Measurements from ENCODE around the gene TAS2R60.
"Not testable (repeated sequence)": the region's sequence is repeated elsewhere in the genome, so short reads cannot be mapped to it uniquely, and the experiment has no call there.

TAS2R60 gene

DNA sequence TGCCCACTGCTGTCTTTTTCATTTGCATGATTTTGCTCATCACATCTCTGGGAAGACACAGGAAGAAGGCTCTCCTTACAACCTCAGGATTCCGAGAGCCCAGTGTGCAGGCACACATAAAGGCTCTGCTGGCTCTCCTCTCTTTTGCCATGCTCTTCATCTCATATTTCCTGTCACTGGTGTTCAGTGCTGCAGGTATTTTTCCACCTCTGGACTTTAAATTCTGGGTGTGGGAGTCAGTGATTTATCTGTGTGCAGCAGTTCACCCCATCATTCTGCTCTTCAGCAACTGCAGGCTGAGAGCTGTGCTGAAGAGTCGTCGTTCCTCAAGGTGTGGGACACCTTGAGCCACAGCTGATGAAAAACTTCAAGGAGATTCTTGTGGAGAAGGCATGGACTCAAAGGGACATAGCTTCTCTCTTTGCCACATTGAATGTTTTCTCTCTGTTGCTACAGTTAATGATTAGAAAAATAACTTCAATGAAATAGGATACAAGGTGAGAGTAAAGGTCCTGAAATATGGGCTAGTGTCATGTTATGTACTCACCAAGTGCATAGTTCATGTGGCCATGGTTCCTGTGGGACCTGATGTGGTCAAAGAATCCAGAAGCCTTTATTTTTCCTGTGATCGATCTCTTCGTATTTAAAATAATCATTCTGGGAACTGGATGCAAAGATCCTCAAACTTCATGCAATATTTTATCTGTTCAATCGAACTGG, 970 bp downstream of the TAS2R60 start:
- DNase-seq: no peak

DNA sequence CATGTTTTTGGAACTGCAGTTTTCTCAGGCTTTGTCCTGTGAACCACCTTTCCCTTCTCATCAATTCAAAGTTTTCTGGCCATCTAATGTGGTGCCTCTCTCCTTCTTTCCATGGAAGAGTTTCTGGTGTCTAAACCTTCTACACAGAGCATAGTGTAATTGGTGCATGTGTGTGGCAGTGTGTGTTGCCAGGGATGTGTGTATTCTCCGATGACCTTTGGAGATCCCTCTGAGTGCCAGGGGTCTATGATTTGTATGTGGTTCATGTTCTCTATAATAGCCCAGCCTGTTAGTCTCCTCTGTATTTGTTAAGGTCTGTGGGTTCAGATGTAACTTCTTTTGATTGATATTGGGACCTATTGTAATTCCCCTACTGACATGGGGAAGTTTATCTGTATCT, 1.5 kb downstream of the TAS2R60 start:
- DNase-seq: no peak

DNA sequence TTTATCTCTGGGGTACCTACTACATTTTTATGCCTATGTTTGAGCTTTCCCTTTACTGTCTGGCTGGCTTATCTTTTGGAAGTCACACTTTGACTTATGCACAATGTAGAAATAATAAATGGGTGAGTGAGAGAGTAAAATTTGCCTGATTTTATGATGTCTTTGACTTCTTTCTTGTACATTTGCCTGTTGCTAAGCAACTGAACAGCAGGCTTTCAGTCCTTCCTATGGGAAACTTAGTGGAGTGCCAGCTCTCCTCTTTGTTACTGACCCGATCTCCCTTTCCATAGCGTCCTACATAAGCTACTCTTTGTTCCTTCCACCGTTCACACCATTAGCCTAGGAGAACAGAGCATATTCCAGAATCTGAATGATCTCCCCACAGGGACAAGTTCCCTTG, 4.2 kb downstream of the TAS2R60 start:
- DNase-seq: no peak

DNA sequence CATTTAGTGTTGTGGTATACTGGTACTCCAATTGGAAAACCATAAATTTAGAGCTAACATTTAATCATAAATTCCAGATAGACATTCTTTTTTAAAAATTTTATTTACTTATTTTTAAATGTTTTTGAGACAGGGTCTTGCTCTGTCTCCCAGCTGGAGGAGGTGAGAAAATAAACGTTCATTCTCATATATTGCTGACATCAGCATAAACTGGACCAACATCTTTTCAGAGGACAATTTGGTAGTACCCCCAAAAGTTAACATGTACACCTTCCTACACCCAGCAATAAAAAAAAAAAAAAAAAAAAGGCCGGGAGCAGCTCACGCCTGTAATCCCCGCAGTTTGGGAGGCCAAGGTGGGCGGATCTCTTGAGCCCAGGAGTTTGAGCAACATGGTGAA, 5.2 kb downstream of the TAS2R60 start:
- DNase-seq: no peak

DNA sequence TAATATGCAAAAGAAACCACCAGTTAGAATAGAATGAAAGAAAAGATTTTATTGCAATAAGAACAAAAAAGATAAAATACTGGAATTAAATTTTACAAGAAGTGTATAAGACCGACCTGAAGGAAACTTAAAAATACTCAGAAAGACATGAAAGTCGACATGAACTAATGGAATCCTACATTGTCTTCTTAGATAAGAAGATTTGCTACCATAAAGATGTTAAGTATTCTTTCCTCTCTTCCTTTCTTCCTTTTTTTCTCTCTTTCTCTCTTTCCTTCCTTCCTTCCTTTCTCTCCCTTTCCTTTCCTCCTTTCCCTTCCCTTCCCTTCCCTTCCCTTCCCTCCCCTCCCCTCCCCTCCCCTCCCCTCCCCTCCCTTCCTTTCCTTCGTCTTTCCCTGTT, 6.5 kb downstream of the TAS2R60 start:
- no peak for DNase-seq

DNA sequence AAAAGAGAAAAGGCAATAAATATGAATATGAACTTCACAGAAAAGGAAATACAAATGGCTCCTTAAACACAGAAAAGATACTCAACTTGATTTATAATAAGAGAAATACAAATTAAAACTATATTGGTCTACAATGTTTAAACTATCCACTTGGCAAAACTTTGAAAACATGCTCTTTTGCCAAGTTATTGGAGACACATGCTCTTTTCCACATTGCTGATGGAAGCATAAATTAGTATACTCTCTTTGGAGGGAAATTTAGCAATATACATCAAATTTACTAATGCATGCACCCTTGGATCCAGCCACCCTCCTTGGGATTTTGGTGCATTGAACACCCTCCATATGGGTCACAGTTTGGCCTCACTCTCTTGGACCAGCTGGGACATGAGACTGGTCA, 7.9 kb downstream of the TAS2R60 start:
- no peak for DNase-seq

DNA sequence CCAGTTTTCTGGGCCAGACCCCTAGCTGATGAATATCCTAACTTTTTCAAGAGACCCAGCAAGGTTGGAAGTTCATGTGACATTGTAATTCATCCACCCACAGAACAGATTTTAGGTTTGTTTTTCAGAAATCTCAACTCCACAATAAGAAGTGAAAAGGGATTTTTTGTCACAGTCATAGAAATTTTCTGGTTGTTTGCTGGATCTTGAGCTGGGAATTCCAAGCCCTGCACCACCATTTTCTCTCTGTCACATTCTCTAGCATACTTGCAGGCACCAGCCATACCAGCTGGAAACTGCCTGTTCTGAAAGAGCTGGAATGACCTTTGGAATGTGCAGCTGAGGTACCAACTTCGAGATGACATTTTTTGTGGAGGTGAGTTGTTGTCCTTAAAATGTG, 8.5 kb downstream of the TAS2R60 start:
- no peak for DNase-seq

DNA sequence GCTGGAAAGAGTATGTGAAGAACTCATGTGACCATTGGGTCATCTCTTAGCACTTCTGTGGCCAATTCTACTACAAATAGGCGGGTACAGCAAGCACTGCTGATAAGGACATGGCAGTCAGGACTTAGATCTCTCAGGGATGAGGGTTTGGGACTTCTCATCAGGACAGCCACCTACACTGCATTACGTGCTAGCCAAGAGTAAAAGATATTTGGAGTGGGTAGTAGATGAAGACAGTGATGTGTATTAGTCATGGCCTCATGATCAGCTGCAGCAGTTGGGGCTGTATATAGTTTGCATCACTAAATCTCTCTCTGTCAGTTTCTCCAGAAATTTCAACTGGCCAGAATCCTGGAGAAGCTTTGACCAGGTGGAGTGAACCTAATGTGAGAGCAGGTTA, 9.2 kb downstream of the TAS2R60 start:
- no peak for DNase-seq

DNA sequence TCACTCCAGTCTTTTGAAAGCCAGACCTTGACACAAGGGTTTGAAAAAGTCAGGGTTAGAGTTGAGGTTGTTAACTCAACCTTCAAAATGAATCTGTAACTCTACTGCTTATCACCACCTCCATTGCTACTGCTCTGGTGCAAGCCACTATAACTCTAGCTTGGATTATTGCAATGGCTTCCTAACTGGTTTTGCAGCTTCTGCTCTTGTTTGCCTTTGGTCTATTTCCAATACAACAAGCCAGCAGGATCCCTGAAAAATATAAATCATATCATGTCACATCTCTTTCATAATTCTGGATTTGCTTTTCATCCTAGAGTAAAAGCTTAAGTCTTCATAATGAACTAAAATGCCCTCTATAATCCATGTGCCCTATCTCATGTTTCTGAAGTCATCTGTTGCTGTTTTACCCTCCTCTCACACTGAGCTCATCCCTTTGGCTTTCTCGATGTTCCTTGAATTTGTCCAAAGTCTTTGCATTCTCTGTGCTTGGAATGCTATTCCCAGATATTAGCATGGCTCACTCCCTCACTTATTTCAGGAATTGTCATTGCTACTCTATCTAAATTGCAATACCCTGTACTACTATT, 10.9 kb downstream of the TAS2R60 start:
- DNase-seq: no peak

DNA sequence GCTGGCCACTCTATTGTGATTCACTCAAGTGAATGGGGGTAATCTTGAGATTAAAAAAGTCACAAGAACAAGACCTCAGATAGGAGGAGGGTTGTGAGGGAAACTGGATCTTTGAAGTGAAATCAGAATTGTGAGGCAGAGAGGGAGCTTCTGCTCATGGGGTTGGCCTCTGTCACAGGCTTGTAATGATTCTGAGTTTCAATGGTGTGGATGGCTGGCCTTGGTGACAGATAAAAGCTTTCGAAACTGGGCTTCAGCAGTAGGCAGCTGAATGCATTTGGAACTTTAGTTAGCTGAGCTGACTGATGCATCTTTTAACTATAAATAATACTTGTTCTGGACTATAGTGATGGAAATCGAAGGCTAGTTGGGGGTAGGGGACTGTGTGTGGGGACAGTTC, 12.2 kb downstream of the TAS2R60 start:
- DNase-seq: no peak

DNA sequence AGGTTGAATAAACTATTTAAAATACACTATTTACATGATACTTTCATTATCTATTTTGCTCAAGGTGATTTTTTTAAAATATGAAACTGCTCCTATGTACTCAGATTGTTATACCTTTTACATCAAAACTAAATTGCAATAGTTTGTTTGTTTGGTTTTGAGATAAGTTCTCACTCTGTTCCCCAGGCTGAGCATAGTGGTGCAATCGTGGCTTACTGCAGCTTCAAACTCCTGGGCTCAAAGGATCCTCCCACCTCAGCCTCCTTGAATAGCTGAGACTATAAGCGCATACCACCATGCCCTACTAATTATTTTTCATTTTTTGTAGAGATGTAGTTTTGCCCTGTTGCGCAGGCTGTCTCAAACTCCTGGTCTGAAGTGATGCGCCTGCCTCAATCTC, 12.7 kb downstream of the TAS2R60 start:
- no peak for DNase-seq

DNA sequence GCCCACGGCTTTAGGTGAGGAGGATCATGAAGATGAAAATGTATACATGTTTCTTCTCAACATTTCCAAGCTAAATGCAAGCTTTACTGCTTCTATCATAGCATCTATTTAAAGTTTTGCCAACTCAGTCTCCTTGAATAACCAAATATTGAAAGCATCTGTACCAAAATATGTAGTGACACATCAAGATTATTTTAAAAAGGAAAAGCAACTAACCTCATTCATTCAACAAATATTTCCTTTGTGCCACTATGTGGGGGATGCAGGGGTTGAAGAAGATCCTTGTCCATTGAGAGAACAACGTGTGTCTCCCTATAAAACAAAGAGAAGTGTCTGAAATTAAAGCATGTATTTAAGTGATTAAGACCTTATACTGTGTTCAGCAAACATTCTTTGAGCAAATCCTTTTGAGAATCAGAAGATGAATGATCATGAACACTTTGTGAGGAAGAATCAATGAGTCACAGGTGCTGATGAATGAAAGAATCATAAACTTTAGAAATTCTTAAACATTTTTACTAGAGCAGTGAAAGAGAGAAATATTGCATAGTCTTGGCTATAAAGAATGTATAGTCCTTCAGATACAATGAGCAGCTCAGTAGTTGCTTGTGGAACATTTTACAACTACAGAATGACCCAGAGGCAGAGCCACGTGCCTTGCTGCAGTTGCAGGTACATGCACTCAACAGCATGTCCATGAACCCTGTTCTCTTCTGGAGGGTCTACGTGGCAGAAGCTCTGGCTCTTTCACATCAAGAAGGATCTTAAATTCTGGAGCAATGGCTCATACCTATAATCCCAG, 13.9 kb downstream of the TAS2R60 start:
- no peak for DNase-seq

DNA sequence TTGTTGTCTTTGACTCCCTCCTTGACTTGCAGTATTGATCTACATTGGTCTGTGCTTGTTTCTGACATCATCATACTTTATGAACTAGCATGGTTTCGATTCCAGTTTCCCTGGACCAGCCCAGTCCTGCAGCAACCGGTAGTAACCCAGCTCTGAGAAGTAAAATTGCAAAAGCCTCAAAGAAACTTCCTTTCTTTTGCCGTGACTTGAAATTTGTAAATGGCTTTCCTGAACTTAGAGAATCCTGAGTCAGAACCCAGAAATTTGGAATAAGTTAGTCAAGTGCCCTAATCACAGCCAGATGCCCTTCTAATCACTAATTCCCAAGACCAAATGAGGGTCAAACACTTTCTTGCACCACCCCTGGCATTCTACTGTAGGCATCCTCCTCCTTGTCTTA, 15.0 kb downstream of the TAS2R60 start:
- DNase-seq: no peak

DNA sequence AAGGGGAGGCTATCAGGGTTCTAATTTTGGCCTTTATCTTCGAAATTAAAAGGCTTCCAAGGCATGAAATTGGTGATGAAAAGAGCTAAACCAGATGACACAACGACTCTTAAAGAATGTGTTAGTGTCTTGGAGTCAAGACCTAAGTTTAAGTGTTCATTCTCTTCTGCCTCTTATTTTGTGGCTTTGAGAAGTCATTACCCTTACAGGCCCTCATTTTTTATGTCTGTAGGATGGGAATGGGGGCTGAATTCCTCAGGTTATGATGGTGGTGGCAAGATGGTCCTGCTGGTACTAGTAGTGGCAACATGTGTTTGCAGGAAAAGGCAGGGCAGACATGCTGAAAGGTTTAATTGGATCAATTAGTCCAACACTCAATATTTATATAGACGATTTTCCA, 15.4 kb downstream of the TAS2R60 start:
- no peak for DNase-seq

DNA sequence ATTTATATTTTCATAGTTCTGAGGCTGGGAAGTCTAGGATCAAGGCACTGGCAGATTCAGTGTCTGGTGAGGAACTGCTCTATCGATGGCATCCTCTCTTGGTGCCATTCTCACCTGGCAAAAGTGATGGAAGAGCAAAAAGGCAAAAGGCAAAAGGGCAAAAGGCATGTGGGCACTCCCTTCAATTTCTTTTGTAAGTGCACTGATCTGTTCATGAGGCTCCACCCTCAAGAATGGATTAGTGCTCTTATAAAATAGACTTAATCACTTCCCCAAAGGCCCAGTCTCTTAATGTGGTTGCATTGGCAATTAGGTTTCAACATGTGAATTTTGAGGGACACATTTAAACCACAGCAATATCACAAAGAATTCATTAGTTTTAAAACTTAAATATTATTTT, 16.1 kb downstream of the TAS2R60 start:
- DNase-seq: no peak

DNA sequence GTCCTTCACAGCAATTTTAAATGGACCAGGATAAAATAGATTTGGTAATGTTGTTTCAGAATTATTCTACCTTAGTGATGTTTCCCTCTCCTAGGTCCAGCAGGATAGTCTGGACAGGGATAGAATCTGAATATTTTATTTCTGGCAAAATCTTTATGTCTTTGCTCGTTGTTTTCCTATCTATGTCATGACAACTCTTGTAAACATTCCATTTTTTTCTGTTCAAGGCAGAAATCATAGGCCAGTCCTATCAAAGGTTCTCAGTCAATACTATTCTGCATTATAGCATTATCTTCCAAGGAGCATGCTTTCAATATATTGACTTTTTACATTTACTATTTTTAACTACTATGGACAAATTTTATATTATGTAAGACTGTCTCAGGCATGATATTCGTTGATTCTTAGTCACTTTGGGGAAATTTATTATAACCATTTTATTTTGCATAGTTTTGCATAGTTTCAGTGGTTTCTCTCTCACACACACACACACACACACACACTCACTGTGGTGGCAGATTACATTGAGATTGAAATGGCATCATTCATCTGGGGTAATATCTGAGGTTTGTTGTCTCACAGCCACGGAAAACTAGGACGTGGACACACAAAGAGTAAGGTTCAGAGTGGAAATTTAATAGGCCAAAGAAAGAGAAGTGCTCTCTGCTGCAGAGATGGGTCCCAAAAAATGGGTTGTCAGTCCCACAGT, 17.2 kb downstream of the TAS2R60 start:
- no peak for DNase-seq

DNA sequence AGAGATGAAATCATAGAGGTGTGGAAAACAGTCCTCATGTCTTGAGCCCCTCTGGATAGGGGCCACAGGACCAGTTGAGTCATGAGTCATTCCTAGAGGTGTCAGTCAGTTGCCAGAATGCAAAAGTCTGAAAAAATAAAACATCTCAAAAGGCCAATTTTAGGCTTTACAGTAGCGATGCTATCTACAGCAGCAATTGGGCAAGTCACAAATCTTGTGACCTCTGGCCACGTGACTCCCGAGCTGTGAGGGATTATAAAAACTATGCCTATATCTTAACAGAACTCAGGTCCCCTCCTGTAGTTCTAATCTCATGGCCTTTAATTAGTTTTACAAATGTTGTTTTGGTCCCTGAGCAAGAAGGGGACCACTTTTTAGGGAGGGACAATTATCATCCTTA, 18.8 kb downstream of the TAS2R60 start:
- no peak for DNase-seq

DNA sequence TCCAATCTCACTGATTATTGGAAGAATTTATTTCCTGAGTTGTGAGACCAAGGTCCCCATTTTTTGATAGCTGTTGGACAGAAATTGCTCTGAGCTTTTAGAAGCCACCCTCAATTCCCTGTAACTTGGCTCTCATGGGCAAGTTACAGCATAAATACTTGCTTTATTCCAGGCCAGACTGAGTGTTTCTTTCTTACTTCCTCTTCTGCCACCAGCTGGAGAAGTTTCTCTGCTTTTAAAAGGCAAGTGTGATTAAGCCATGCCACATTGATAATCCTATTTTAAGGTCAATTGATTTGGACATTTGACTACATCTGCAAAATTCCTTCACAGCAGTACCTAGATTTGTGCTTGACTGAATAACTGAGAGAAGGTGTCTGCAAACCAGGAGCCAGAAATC, 20.3 kb downstream of the TAS2R60 start:
- no peak for DNase-seq

DNA sequence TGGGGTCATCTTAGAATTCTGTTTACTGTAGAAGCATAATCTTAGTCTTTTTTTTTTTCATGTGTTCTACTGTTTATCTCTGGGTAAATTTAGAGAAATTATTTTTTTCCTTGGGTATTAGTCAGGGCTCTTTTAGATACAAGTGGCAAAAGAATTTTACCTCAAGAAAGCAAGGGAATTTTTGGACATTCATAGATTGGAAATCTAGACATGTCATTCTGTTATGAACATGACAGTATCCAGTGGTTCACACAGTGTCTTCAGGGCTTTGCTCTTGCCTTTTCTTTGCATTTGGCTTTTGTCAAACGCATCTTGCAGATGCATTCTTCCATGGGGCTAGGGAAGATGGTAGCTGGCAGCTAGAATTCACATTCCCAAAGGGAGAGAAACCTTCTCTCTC, 20.7 kb downstream of the TAS2R60 start:
- DNase-seq: no peak

DNA sequence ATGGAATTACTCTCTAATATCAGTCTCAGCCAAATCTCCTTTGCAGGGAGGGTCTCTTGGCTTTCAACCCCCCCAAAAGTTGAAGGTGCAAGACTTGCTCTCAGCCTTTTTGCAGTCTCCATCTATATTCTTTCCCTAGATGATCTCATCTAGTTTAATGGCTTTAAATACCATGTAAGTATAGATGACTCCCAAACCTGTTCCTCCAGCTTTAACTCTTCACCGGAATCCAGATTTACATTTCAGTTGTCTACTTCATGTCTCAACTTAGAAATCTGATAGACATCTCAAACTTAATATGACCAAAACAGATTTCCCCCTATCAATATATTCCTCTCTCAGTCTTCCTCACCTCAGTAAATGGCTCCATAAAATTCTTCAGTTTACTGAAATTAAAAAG, 24.5 kb downstream of the TAS2R60 start:
- no peak for DNase-seq

DNA sequence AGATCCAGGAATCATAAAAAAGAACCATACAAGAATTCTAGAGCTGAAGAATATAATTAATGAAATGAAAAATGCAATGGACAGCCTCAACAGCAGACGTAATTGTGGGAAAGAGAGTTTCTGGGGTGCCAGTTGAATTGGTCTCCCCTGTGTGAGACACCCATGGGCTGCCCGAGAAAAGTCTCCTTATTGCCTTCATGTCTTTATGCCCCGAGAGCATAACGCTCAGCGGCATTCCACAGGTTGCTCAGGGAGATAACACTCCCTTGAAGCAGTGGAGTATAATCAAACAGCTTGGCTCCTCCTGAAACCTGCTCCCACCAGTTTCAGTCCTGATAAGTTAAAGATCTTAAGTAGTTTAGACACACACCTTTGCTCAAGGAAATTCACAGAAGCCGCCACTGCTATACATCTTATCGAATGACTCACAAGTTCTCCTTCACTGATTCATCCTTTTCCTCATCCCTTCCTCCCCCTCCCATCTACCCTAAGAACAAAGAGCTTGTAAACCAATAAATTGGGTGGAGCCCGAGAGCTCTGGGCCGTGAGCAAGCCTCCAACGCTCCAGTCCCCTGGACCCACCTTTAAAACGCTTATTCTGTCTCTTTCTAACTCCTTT, 28.9 kb downstream of the TAS2R60 start:
- not testable (repeated sequence) for DNase-seq

DNA sequence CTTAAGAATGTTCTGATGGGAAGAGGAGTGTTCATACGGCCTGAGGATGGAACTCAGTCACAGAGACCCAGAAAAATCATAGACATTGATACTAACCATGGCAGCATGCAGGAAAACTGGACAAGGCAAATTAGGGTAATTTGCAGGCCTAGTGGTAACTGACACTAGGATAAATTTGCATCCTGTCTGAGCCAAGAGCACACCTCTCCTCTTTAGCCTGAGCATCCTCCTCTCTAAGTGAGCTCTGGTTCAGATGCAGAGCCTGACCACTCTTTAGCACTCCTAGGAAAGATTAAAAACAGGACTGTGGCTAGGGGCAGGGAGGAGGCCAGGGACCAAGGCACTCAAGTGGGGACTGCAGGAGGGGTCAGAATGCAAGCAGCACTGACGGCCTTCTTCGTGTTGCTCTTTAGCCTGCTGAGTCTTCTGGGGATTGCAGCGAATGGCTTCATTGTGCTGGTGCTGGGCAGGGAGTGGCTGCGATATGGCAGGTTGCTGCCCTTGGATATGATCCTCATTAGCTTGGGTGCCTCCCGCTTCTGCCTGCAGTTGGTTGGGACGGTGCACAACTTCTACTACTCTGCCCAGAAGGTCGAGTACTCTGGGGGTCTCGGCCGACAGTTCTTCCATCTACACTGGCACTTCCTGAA, 34.4 kb downstream of the TAS2R60 start, which contains the start of gene TAS2R41:
TAS2R41 (plus strand) TSS at position 373 of the 650 bp plus-strand sequence; CDS start at position 373, 0 bp downstream.
- no peak for DNase-seq

Data from stimulated activated CD4-positive, alpha-beta T cell treated with anti-CD3 and anti-CD28 coated beads, Interleukin-4, amount 100 ng/mL, for 1 hour (primary cell).